GM19397 (cell line): Measurements from ENCODE around the gene ZNF407.
A peak's percentile ranks its signal among the peaks of the same experiment; 100 is the strongest.

Experiments
- ATAC-seq: cut with Tn5 transposase; IDR thresholded peaks from one replicate; pipeline ENCODE4 v1.9.1; 2021; ENCODE audit warnings: mild to moderate bottlenecking, moderate library complexity; ENCODE audit not compliant: unreplicated experiment

Gene ZNF407

GRCh38 chr18:74579496-74580065 lies 18.1 kb upstream of the ZNF407 start:
- ATAC-seq: no peak

DNA sequence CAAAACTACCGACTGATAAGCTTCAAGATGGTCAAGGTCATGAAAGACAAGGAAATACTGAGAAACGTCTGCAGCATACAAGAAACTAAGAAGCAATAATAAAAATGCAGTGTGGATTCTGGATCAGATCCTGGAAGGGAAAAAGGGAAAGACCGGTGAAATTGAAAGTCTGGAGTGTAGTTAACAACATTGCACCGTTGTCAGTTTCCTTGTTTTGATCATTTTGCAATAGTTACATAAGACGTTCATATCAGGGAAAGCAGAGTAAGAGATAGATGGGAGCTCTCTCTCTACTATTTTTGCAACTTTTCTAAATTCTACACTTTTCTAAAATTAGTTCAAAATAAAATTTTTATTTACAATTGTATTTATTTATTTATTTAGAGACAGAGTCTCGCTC lies 15.0 kb upstream of the ZNF407 start:
- no peak for ATAC-seq

- no peak for ATAC-seq
Measured at GRCh38 chr18:74587441-74587840, 10.2 kb upstream of the ZNF407 start.

DNA sequence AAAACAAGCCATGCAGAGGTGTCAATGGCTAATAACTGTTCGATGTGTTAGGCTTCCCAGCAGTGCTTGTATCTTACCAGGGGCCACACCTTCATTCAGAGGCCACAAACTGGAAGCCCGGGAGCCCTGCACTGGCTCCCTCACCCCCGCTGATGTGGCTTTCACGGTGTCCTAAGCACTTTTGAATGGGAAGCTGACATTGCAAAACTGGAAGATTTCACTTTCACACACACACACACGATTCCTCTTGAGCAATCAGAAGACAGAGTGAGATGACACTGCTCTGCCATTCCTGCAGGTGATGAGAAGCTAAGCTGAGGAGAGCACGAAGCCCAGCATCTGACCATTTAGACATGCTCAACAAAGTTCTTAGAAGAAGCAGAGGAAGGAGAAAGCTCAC lies 8.6 kb upstream of the ZNF407 start:
- ATAC-seq: no peak

DNA sequence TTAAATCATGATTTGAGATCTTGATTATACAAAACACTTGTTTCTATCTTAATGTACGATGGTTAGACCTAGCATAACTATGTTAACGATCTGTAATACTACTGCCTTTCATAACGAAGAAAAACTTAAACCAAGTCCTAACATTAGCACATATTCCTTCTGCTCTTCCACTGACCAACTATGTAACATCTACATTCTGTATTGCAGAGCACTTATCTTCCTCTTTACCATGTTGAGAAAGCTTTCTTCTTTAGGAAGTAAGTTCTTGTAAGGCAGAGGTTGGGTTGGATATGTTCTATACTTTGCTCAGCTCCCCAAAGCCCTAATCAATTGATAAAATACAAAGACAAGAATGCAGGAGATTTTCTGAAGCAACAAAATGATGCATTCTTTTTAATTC lies 7.9 kb upstream of the ZNF407 start:
- ATAC-seq: no peak

- no peak for ATAC-seq
Measured at GRCh38 chr18:74590671-74591070, 7.0 kb upstream of the ZNF407 start.

DNA sequence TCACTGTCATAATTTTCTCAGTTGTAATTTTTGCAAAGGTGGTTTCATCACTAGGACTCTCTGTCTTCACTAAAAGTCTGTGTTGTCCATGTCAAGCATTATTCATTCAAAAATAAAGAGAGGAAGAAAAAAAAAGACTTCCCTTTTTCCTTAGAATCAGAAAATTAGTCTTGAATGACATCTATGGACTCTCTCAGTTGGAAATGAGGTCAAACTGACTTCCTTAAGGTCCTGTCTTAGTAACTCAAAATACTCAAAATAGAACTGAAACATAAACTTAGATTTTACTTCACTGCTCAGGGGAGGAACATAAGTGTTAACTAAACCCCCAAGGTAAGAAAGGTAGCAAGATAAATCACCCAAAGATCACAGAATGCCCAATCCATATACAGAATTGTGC lies 2.2 kb upstream of the ZNF407 start:
- no peak for ATAC-seq

GRCh38 chr18:74597034-74597661 lies 522 bp upstream of the ZNF407 start:
- peak; percentile 31 for ATAC-seq

- peak; percentile 62 for ATAC-seq
Measured at GRCh38 chr18:74598350-74599001, 806 bp downstream of the ZNF407 start.

DNA sequence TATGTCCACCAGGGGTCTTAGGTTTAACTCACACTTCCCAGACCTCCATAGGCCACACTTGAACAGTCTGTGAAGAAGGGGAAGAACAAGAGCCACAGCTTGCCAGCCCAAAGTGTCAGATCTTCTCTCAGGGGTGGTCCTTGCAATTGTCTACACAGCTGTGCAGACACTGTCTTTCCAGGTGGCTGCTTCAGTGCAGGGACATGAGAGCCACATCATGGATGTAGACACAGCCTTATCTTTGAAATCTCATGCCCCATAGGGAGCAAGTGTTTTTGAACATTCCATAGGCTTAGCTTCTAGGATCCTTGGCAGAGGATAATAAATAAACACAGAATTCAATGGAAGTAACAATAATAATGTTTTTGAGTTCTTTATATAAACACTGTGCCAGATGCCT lies 6.7 kb downstream of the ZNF407 start:
- no peak for ATAC-seq

DNA sequence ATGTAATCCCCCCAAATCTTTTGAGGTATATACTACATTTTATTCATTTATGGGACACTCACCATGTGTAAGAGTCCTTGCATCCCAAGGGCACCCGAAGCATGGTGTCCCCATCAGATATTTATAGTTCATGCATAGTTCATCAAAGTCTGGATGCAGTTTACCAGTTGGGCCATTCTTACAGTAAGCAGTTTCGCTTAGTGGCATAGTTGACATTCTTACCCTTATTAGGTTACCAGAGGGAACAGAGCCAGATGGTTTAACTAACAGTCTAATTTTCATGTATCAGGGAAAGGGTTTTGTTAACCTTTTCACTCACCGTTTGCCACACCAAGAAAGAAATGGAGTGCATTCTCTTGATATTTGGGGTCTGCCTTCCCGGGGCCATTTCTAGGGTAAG lies 7.1 kb downstream of the ZNF407 start:
- no peak for ATAC-seq

- ATAC-seq: no peak
Measured at GRCh38 chr18:74608681-74609080, 11.0 kb downstream of the ZNF407 start.

GRCh38 chr18:74609535-74609934 lies 11.9 kb downstream of the ZNF407 start:
- no peak for ATAC-seq

- ATAC-seq: no peak
Measured at GRCh38 chr18:74610051-74610615, 12.5 kb downstream of the ZNF407 start.

DNA sequence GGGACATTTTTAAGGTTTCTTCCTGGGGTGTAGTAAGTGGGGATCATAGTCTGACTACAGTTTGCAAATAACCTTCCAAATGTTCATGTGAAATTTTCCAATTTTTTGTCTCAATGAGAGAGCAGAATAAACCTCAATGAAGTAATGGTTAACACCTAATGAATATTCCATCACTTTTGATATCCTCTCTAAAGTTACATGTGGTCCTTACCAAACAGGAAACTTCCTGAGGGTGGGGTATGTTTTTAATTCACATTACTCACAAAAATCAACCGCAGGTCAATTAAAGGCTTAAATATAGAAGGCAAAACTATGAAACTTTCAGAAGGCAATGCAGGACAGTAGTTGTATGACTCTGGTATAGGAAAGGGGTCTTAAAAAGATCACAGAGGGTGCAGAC lies 13.2 kb downstream of the ZNF407 start:
- no peak for ATAC-seq

GRCh38 chr18:74611765-74612164 lies 14.1 kb downstream of the ZNF407 start:
- no peak for ATAC-seq

- ATAC-seq: no peak
Measured at GRCh38 chr18:74613381-74613780, 15.7 kb downstream of the ZNF407 start.

DNA sequence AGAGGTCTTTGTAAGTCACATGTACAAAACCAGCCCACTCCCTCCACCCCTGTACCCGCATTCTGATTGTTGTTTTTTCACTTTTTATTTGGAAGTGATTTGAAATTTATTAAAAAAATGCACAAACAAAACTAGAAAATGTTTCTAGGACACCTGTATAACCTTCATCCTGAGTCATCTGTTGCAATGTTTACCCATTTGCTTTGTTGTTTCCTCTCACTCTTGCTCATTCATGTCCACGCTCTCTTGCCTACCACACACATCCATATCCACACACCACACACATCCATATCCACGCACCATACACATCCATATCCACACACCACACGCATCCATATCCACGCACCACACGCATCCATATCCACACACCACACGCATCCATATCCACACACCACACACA lies 18.8 kb downstream of the ZNF407 start:
- no peak for ATAC-seq

GRCh38 chr18:74617486-74617885 lies 19.8 kb downstream of the ZNF407 start:
- no peak for ATAC-seq

DNA sequence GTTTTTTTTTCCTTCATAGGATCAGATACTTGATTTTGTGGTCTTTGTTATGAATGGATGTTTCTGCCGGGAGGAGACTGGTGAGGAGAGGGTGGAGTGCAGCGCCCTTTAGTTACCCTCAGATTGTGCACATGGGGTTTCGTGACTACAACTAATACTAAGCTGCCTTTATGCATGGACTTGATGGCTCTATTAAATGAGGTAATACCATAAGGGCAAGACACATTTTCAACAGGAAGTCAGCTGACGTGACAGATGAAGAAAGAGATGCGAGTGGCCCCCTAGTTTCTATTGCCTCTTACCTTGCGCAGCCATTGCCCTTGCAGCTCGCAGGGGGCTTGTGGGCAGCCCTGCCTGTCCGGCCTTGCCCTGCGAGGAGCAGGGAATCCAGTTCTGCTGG lies 24.4 kb downstream of the ZNF407 start:
- ATAC-seq: no peak

- no peak for ATAC-seq
Measured at GRCh38 chr18:74623047-74623816, 25.6 kb downstream of the ZNF407 start.

GRCh38 chr18:74624466-74624865 lies 26.8 kb downstream of the ZNF407 start:
- ATAC-seq: no peak
